ENCODE results near the gene RBFOX2. TPM values are rescaled to one million over a fixed set of nuclear protein-coding genes. Genes with fewer than 3 reads are reported as not detected.

RBFOX2 gene
- total RNA-seq, 4 donors from 2014 or later, result 50.2 to 75.6 (median 71.4) TPM

DNA sequence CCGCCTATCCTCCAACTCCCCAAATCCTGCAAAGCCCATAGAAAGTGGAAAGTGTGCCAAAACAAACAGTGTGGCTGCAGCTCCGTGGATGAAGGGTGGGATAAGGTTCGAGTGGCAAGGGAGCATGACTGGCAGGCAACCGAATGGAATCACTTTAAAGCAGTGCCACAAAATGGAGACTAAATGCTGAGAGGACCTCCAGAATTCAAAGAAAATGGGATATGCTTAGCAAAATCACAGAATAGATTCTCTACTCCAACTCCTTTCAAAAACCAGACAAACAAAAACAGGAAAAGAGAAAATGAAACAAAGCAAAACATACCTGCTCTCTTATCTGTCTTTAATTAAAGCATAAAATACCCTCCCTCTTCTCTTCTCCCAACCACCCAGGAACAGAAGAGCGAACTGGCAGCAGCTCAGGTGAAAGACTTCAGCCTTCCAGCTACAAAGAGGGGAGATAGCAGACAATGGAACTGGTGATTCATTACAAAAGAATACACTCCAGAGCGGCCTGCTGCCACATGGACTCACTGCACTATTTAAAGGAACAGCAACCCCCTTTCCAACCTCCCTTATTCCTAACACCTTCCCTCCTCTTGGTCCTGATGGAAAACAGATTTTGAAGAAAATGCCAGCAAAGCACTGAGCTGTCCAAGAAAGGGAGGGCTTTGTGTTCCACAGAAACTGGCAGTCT lies 192.5 kb downstream of the RBFOX2 start:
- H3K27ac ChIP-seq, result peak overlapping the region in 3 of 4 donors; percentile 70 to 85 (median 78)
- H3K4me3 ChIP-seq, result peak overlapping the region in 2 of 4 donors; percentile 34 to 43
- no peaks in the 10 kb centered on the region for H3K36me3 ChIP-seq
- H3K27me3 ChIP-seq, result no peaks in the 10 kb centered on the region
- 9 to 11% methylated on average over 6 of the region's 6 CpGs for WGBS, 2 donors
- H3K4me1 ChIP-seq, result peaks cover 0 to 79% (median 20%) of the 10 kb centered on the region in 4 donors
- TF ChIP-seq POLR2A (IDR thresholded peaks at IDR 0.05), result no peak
- TF ChIP-seq, protein P1, sequence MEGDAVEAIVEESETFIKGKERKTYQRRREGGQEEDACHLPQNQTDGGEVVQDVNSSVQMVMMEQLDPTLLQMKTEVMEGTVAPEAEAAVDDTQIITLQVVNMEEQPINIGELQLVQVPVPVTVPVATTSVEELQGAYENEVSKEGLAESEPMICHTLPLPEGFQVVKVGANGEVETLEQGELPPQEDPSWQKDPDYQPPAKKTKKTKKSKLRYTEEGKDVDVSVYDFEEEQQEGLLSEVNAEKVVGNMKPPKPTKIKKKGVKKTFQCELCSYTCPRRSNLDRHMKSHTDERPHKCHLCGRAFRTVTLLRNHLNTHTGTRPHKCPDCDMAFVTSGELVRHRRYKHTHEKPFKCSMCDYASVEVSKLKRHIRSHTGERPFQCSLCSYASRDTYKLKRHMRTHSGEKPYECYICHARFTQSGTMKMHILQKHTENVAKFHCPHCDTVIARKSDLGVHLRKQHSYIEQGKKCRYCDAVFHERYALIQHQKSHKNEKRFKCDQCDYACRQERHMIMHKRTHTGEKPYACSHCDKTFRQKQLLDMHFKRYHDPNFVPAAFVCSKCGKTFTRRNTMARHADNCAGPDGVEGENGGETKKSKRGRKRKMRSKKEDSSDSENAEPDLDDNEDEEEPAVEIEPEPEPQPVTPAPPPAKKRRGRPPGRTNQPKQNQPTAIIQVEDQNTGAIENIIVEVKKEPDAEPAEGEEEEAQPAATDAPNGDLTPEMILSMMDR (IDR thresholded peaks at IDR 0.05), result no peak
- no peak for TF ChIP-seq EP300 (IDR thresholded peaks at IDR 0.05)
- DNase-seq (ENCODE audit: low spot score in 2 of 2), result peak in 1 of 2 donors; percentile 20
- H3K9me3 ChIP-seq, result no peaks in the 10 kb centered on the region

DNA sequence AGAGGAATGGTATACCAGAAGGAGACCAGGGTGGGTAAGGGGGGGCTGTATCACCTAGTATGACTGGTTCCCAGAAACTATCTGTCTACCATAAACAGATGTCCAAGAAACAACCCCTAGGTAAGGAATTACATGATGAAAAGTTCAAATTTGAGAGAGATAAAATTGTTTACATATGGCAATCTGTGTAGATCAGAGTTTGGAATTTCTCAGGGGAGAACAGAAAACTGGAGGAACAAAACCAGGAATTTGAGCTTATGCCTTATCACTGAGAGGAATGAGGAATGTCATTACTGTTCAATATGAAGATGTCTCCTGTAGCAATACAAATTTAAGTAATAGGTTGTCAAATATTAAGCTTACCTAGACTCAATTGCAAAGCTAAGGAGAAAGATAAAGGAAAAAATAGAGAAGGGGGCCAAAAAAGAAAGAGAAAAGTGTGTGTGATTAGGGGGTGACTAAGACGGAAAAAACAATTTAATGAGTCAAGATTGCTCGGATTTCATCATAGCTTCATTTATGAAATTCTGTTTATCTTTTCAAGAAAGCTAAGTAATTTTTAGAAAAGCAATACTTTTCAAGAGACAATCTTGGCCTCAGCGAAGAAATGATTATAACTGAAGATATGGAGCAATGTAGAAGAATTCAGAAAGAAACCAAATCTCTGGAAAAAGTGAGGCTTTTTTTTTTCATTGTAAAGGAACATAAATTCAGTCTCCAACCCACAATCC lies 193.2 kb downstream of the RBFOX2 start:
- peaks cover 0 to 73% (median 20%) of the 10 kb centered on the region in 4 donors for H3K4me1 ChIP-seq
- H3K27ac ChIP-seq, result peak overlapping the region in 3 of 4 donors; percentile 70 to 85 (median 78)
- H3K27me3 ChIP-seq, result no peaks in the 10 kb centered on the region
- H3K4me3 ChIP-seq, result peak overlapping the region in 2 of 4 donors; percentile 34 to 43
- TF ChIP-seq POLR2A (IDR thresholded peaks at IDR 0.05), result no peak
- TF ChIP-seq, protein P1 (IDR thresholded peaks at IDR 0.05), result no peak
- no peak for TF ChIP-seq EP300 (IDR thresholded peaks at IDR 0.05)
- no peaks in the 10 kb centered on the region for H3K36me3 ChIP-seq
- no peaks in the 10 kb centered on the region for H3K9me3 ChIP-seq
- WGBS, 2 donors, result 10 to 12% methylated on average over 3 of the region's 3 CpGs
- DNase-seq (ENCODE audit: low spot score in 2 of 2), result no peak

DNA sequence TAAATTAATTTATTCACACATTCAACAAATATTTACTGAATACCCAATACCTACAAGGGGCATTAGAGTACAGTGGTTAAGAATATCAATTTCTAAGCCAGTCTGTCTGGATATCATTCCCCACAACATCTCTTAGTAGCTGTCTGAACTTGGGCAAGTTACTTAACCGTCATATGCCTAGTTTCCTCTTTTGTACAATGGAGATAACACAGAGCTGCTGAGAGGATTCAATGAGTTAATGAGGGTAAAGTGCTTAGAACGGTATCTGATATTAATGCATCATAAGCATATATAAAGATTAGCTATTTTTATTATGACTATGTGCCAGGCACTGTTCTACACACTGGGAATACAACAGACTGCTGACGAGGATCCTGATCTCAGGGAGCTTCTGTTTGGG lies 194.6 kb downstream of the RBFOX2 start:
- no peaks in the 10 kb centered on the region for H3K9me3 ChIP-seq
- H3K4me1 ChIP-seq, result peaks cover 0 to 60% (median 18%) of the 10 kb centered on the region in 4 donors
- H3K27me3 ChIP-seq, result no peaks in the 10 kb centered on the region
- WGBS, 2 donors, result 47 to 51% methylated on average over 3 of the region's 3 CpGs
- no peak for DNase-seq (ENCODE audit: low spot score in 2 of 2)
- H3K36me3 ChIP-seq, result no peaks in the 10 kb centered on the region
- TF ChIP-seq EP300 (IDR thresholded peaks at IDR 0.05), result no peak
- TF ChIP-seq, protein P1 (IDR thresholded peaks at IDR 0.05), result no peak
- TF ChIP-seq POLR2A (IDR thresholded peaks at IDR 0.05), result no peak
- no peak overlapping the region for H3K4me3 ChIP-seq
- peak overlapping the region in 2 of 4 donors; percentile 78 to 85 for H3K27ac ChIP-seq

DNA sequence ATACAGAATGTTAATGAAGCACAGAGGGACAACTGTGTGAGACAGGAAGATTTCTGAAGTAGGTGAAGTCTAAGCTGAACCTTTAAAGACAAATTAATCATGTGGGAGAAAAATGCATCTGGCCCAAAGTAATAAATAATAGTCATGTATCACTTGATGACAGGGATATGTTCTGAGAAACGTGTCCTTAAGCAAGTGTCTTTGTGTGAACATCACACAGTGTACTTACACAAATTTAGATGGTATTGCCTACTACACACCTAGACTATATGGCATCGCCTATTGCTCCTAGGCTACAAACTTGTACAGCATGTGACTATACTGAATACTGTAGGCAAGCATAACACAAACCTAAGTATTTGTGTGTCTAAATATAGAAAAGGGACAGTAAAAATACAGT lies 198.3 kb downstream of the RBFOX2 start:
- Histone ChIP-seq H3K9me3 (no peaks in the 10 kb centered on the region), H3K36me3 (no peaks in the 10 kb centered on the region), H3K4me3 (no peak overlapping the region), H3K27me3 (no peaks in the 10 kb centered on the region), H3K4me1 (peaks cover 0 to 25% (median 12%) of the 10 kb centered on the region in 4 donors), H3K27ac (no peak overlapping the region)
- 78 to 79% methylated on average over 2 of the region's 2 CpGs for WGBS, 2 donors
- TF ChIP-seq POLR2A (IDR thresholded peaks at IDR 0.05) (no peak), EP300 (IDR thresholded peaks at IDR 0.05) (no peak)
- TF ChIP-seq, protein P1 (IDR thresholded peaks at IDR 0.05), result no peak
- DNase-seq (ENCODE audit: low spot score in 2 of 2), result no peak

DNA sequence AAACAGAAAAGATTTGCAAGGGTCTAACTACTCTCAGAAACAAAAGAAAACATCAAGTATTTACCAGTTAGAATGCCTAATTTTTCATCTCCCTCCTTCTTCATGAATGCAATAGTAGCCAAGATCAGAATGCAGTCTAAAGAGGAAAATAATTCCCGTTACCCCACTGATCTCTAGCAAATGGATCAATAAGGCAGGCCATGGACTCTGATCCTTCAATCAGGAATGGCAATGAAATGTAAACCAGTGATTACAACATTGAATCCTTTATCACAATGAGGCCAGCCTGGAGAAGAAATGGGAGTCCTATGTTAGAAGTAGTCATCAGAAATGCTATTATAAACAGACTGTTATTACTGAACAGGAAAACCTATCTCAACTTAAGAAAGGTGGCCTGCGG lies 204.4 kb downstream of the RBFOX2 start:
- Histone ChIP-seq H3K9me3 (no peaks in the 10 kb centered on the region), H3K27ac (no peak overlapping the region), H3K36me3 (no peaks in the 10 kb centered on the region), H3K27me3 (no peaks in the 10 kb centered on the region), H3K4me3 (no peak overlapping the region), H3K4me1 (peaks cover 0 to 9% (median 0%) of the 10 kb centered on the region in 4 donors)
- DNase-seq (ENCODE audit: low spot score in 2 of 2), result no peak
- 95 to 97% methylated on average over 2 of the region's 2 CpGs for WGBS, 2 donors
- TF ChIP-seq POLR2A (IDR thresholded peaks at IDR 0.05), result no peak
- TF ChIP-seq, protein P1 (IDR thresholded peaks at IDR 0.05), result no peak
- no peak for TF ChIP-seq EP300 (IDR thresholded peaks at IDR 0.05)

Measured in tibial nerve (tissue), 4 donors.